GM18517 (cell line): ENCODE results near the gene ITGBL1.

ENCODE experiments used
- ATAC-seq: cut with Tn5 transposase; IDR thresholded peaks from one replicate; pipeline ENCODE4 v1.9.1; 2021; ENCODE audit warnings: mild to moderate bottlenecking, moderate library complexity; ENCODE audit not compliant: unreplicated experiment

ITGBL1 gene

DNA sequence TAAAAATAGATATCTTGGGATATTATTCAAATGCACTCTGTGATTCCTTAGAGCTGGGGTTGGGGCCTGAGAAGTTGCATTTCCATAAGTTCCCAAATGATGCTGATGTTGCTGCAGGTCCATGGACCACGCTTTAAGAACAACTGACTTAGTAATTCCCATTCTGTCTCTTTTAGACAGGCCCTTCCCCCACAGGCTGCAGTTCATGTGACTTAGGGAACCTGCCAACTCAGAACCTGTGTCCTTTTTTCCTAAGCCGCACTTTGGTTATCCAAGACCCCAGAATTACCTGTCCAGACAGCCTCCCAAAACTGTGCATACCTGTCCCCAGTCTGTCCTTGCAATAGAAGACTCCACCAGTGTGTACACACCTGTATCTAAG is 1.7 kb upstream of the ITGBL1 start:
- ATAC-seq = no peak

DNA sequence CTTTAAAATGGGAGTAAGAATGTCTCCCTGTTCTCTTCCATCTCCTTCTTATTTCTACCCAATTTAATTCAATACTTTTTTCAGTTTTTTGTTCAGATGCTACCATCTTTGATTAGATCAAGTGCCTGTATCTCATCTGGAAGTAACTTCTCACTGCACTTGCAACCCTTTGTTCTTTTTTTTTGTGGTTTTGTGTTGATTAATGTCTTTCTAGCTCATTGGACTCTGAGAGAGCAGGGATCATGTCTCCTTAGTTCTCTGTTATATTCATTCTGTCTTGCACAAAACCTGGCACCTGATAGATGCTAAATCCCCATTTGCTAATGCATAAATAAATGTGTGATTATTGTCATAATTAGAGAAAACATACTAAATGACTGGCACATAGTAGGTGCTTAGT is 834 bp upstream of the ITGBL1 start:
- no peak for ATAC-seq

DNA sequence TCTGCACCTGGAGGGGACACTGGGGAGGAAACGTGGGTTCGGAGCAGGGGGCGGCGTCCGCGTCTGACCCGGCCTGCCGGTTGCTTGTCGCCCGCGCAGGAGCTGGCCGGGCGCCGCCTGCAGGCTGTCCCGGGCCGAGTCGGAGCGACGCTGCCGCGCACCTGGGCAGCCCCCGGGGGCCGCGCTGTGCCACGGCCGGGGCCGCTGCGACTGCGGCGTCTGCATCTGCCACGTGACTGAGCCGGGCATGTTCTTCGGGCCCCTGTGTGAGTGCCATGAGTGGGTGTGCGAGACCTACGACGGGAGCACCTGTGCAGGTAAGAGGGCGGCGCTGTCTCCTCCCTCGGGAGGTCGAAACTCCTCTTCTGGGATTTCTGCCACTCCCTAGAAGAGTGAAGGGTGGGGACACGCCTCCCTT is 1.3 kb downstream of the ITGBL1 start:
- ATAC-seq = peak; percentile 8

DNA sequence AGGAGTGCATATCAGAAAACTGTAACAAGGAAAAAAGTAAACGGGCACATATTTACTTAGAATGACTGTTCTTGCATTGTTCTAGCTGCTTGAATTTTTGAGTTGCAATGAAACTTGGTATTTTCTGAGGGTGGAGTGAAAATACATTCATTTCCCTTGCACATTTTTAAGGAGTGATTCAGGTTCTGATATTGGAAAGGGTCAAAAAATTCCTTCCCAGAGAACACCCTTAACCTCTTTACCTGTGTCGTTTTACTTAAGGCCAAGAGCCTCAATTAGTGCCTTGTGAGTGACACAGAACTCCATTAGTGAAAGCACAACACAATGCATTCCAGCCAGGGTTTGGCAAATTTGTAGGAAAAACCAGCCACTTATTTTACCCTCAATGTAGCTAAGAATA is 2.3 kb downstream of the ITGBL1 start:
- ATAC-seq = no peak

DNA sequence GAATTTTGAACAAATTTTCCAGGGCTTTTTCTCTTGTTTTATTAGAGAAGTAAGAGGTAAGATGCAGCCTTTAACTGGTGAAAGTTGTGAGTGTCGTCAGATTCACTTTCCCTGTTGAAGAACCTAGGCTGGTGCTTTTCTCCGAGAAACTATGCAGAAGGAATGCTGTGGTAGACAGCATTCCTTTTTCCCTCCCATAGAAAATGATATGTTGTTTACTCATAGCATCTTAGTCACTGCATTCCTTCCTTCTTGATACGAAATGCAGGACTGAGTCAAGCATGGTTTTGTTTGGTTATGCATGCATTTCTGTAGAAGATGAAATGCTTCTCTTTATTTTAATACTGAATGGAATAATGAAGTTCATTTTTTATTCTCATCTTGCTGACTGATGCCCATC is 3.4 kb downstream of the ITGBL1 start:
- no peak for ATAC-seq

DNA sequence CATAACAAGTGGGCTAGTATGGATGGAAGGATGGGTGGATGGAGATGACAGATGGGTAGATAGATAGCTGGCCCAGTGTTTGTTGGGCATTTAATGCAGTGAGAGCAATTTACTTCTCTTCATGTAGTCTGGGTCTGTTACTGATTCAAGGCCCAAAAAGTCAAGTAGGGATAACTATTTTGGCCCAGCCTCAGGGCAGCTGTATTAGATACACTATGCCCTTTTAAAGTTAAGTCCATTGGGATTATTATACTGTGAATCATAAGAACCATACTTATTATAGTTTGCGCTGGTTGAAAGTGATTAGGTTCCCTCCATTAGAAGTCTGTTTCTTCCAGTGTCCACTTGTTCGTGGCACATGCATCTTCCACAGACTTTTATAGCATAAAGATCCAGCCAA is 4.7 kb downstream of the ITGBL1 start:
- no peak for ATAC-seq

DNA sequence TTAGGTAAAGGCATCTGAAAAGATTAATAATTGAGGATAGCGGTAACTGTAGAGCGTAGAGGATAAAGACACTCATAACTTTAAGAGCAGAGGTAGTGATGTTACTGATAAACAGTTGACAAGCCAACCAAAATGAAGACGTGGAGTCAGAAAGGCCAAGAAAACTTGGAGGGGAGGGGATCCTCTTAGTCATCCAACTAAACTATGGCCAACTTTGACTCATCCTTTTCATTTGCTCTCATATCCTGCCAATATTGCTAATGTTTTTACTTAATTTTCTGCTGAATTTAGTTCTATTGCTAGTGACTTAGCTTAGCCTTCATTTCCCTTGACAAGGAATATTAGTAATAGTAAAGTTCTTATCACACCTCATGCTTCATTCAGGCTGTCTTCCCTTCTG is 13.4 kb downstream of the ITGBL1 start:
- no peak for ATAC-seq

DNA sequence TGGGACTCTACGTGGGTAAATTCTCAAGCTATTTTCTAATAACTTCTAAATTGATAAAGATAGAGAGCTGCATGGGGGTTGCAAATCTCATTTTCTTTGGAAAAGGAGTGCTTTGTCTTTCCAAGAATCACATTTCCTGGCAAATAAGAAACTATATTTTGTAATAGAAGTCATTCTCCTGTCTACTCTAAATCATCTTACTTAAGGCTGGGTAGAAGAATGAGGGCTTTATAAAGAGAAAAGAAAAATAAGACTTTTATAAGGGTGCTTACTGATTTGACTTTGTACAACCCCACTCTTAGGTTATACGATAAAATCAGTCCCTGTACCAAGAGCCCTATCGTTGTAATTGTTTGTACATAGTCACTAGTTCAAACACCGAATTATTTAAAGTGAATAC is 14.9 kb downstream of the ITGBL1 start:
- ATAC-seq = no peak

DNA sequence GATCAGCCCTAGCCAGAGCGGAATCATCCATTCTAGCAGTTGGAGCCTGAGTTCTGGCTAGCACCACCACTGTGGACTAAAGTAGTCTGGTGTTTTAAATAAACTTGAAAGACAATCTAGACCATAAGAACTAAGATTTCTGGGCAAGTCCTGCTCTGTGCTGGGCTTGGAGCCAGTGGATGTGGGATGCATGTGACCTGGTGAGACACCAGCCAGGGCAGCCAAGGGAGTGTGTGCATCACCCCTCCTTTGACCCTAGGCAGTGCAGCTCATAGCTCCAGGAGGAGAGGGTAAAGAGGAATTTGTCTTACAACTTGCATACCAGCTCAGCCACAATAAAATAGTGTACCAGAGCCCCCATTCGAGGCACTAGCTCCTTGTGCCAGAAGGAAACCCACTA is 21.0 kb downstream of the ITGBL1 start:
- no peak for ATAC-seq

DNA sequence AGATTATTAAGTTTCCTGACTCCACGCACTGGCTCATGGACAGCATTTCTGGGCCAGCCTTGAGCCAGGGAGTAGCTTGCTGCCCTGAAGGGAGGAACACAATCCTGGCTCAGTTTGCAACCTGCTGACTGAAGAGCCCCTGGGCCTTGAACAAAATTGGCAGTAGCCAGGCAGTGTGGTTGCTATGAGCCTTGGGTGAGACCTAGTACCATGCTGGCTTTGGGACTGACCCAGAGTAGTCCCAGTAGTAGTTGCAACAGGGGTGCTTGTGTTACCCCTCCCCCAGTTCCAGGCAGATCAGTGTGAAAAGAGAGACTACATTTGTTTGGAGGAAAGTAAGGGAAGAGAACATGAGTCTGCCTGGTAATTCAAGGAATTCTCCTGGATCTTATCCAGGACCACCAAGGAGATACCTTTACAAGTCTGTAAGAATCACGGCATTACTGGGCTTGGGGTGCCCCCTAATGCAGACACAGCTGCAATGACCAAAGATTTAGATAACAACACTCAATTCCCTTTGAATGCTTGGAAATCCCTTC is 22.0 kb downstream of the ITGBL1 start:
- no peak for ATAC-seq

DNA sequence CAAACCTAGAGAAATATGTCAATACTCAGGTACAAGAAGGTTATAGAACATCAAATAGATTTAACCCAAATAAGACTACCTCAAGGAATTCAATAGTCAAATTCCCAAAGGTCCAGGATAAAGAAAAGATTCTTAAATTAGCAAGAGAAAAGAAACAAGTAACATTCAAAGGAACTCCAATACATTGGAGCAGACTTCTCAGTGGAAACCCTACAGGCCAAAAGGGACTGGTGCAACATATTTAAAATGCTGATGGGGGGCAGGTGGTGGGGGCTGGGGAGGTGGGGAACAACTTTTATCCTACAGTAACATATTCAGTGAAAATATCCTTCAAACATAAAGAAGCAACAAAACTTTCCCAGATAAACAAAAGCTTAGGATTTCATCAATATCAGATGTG is 23.1 kb downstream of the ITGBL1 start:
- ATAC-seq = no peak

DNA sequence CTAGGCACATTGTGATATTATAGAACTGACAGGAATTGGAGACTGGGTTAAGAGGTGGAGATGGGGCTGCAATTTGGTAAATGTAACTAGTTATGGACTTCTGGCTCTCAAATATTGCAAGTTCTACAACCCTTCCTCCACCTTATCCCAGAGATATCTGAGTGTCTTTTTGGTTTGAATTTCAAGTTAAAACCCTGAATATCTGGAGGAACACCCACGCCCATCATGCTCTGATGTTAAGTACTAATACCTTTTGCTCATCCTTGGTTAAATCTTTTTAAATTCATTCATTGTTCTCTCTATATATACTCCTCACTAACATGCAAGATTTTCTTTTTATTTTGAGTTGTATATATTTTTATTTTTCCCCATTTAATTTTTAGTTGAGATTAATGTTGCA is 28.9 kb downstream of the ITGBL1 start:
- ATAC-seq = no peak

DNA sequence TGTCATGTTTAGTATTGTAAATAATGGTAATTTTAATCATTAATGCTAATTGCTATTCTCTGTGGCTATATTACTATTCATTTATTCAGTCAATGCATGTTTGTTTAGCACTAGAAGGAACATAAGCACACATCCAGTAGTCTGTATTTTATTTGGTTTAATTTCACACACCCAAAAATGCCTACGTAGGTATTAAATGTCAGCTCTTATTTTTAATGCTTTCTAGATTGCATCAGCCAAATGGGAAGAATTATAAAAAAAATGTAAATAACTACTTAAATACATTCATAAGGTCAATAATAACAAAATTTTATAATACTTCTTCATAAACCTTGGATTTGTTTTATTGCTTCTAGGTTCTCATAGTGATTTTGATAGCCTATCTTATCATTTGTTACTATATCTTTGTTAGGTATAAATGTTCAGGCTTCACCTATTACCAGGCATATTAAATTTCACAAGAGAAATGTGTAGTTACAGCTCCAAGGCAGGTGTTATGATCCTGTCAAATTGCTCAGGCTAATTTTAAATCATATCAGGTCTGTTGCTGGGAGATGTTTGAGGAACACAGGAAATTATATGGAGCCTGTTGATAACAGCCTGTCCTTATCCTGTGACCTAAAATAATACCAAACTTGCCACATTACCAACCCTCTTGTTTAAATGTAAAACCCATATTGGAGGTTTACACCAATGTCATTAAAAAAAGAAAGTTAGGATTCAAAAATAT is 34.4 kb downstream of the ITGBL1 start:
- no peak for ATAC-seq

DNA sequence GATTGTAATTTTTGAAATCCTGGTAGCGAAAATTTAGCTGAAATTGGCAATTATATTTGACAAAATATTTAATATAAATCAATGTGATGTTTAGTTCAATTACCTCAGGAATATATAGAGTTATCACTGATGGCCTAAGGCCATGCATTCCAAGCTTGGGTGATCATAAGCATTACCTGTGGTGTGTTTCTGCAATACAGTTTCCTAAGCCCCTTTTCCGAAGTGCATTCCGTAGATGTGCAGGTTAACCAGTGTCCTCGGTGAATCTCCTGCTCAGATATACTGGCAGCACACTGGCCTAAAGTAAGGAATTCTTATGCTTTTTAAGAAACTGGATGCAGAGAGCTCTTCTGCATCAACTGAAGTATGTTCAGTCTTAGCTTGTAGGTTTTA is 35.0 kb downstream of the ITGBL1 start:
- ATAC-seq = no peak

DNA sequence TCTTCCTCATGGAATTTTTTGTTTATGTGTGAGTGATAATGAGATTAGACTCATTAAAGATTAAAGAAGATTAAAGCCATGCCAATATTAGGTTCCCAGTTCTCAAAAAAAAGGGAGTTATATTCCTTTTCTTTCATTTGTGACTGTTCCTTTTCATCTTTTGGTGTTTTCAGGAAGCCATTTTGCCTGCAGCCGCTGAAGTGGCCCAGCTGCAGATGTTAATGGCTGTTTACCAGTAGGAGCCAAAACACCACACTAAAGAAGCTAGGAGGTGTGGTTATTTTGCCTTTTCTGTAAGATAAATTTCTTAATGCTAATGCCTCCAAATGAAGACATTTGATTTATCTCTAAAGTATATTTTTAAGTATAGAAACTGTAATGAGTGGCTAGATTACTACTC is 36.3 kb downstream of the ITGBL1 start:
- no peak for ATAC-seq

DNA sequence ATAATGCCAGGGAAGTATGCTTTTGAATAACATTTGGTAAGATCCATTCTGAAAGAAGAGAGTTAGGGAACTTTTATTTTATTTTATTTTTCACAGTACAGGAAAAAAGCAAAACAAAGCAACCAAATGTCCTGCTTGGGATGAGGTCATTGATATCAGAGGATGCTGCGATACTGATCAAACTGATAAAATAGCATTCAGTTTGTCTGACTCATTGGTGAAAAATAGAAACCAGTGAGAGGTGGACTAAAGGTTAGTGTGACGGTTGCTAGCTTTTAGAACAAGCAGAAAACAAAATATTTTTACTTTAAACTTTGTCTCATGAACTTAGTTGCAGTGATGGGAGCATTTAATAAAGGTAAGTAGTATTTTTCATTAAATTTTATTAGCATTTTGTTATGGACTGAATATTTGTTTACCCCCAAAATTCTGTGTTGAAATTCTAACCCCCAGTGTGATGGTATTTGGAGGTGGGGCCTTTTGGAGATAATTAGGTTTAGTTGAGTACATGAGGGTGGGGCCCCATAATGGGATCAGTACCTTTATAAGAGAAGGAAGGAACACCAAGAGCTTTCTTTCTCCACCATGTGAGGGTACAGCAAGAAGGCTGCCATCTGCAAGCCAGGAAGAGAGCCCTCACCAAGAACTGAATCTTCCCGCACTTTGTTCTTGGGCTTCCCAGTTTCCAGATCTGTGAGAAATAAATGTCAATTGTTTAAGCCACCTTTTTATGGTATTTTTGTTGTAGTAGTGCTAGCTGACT is 37.3 kb downstream of the ITGBL1 start:
- ATAC-seq = no peak

DNA sequence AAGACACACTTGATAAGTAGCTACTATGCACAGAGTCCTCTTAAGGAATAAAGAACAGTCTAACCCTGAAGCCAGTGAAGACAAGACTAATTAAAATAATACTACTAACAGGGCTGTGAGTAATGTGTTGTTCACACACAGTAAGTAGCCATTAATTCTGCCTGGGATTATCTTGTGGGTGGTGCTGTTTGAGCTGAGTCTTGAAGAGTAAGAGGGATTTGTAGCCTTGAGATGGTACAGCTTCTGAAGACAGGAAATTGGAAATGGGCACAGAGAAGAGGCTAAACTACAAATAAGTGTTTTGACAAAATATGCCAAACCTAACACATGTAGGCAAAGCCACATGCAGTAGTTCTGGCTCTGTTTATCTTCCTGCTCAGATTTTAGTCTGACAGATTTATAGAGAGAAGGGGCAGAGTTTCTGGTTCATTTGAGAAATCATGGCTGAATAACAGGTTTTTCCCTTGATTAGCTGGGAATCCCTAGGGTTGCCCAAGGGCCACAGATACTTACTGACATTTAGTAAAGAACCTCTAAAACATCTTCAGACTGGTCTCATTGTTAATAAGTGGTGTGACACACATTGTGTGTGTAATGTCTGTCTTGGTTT is 38.0 kb downstream of the ITGBL1 start:
- no peak for ATAC-seq

DNA sequence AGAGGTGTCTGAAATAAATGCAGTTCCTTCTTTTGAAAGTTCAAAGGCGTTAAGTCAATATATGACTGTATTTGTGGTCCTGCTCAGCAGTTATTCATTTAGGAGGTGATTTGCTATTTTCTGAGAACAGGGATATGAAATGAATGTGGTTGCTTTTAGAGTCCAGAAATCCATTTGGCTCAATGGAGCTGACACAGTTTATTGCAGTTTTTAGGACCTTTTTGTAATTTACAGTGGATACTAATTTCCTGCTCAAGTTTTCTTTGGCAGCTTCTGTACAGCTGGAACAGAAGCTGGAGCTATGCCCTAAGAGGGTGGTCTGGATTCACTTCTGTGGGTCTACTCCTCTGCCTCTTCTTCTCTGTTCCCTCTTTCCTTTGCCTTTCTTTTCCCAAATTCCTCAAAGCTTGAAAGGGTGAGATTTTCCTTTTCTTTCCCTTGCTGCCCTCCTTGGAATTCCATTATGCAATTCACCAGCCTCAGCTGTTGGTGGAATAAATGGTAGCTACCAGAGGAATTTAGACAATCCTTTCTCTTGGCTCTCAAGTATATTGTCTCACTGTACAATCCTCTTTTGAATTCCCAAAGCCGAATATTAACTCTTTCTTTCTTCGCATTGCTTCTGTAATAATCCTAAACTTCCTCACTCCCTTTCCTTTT is 39.9 kb downstream of the ITGBL1 start:
- no peak for ATAC-seq

DNA sequence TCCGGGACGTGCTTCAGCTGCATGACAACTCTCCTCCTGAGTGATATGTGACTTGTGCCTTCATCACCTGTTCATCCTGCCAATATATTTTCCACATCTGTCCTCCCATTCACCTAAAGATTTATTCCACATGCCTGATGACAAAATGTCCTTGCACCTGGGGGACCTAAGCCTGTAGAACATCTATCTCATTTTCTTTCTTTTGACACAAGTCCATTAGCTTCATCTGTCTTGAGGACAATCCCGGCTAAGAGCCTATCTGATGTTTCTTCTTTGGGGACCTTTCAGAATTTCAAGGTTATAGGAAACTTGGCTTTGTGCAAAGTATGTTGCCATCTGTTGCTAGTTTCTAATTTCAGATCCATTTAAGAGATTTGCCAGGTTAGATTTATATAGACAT is 41.1 kb downstream of the ITGBL1 start:
- no peak for ATAC-seq

DNA sequence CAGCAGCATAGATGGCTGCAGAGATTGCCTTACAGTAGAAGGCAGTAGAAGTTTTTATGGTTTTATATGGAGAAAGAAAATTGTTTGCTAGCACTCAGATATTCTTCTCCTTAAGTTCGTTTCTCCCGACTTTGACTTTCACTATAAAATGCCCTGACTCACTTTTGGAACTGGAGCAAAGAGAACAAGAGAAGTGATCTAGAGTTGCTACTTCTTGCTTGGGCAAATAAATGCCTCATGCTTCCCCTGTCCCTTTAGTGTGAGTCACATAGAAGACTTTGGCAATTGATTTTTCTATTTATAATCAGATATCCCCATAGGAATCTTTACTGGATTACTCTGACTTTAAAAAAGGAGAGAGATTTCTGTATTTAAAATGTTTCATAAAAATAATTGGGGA is 46.9 kb downstream of the ITGBL1 start:
- ATAC-seq = no peak

DNA sequence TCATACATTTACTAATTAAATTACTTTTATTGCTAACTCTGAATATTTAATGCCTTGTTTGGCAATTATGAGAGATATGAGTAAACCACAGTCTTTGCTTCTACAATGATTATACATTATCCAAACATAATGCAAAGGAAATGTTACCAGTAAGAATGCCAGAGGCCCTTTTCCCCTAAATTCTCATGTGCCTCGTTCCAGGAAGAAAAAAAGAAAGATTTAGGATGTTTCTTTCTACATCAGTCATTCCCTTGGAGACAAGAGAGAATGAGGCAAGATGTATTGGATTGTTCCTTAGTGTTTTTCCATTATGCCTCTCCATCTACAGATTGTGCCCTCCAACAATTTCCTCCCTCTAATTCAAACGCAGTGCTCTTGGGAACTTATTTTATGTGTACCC is 50.1 kb downstream of the ITGBL1 start:
- no peak for ATAC-seq

DNA sequence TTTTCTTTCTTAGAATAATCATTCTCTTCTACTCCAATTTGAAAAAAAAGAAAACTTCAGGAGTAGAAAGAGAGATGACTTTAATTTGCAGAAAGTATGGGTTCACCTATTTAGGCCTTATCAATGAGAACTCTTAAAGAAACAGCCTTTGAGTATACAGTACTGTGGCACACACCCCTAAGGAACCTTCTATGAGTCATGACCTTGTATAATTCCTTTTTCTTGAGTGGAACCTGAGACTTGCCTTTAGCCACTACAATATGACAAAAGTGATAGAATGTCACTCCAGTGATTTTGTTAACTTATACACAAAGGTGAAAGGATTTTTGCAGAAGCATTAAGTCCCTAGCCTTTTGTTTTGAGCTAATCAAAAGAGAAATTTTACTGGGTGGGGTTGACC is 58.7 kb downstream of the ITGBL1 start:
- no peak for ATAC-seq
